ENCODE data around the gene CCT3.

- no peak for TF ChIP-seq CTCF (IDR thresholded peaks at IDR 0.05)
- TF ChIP-seq EZH2 (IDR thresholded peaks at IDR 0.05; ENCODE audit: borderline replicate concordance, insufficient read depth, low read depth, low read length, poor library complexity, severe bottlenecking): no peak
Observed at GRCh38 chr1:156344409-156344808, 6.3 kb upstream of the CCT3 start.

Data from B cell (primary cell).